ENCODE data around the gene TMEM218.

Gene TMEM218

DNA sequence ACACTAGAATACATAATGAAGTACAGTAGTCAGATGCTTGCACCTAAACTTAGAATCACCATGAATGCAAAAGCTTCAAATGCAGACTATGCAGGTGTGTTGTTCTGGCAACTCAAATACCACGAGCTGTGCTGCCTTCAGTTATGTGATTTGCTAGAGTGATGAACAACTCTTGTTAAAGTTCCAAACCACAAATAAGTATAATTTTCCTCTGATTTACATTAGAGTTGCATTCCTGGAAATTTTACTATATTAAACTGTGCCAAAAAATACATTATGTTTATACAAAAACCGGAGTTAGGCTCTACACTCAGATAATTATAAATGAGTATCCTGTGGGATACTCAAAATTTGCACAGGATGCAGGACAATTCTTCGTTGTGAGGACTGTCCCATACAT is 3.0 kb downstream of the TMEM218 start:
- no peaks in the 10 kb centered on the region for H4K20me1 ChIP-seq (ENCODE audit: insufficient read depth, low read length, poor library complexity, severe bottlenecking)
- H3F3A ChIP-seq (ENCODE audit: low read depth) = no peaks in the 10 kb centered on the region
- no peak for TF ChIP-seq EZH2phosphoT487 (IDR thresholded peaks at IDR 0.05; ENCODE audit: borderline replicate concordance)
- TF ChIP-seq, protein P1, sequence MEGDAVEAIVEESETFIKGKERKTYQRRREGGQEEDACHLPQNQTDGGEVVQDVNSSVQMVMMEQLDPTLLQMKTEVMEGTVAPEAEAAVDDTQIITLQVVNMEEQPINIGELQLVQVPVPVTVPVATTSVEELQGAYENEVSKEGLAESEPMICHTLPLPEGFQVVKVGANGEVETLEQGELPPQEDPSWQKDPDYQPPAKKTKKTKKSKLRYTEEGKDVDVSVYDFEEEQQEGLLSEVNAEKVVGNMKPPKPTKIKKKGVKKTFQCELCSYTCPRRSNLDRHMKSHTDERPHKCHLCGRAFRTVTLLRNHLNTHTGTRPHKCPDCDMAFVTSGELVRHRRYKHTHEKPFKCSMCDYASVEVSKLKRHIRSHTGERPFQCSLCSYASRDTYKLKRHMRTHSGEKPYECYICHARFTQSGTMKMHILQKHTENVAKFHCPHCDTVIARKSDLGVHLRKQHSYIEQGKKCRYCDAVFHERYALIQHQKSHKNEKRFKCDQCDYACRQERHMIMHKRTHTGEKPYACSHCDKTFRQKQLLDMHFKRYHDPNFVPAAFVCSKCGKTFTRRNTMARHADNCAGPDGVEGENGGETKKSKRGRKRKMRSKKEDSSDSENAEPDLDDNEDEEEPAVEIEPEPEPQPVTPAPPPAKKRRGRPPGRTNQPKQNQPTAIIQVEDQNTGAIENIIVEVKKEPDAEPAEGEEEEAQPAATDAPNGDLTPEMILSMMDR (conservative IDR thresholded peaks at IDR 0.05; ENCODE audit: low read length) = no peak
- peaks cover 9% of the 10 kb centered on the region for H3K27me3 ChIP-seq (ENCODE audit: insufficient read depth, low read length, poor library complexity, severe bottlenecking)
- no peak overlapping the region for H3K4me3 ChIP-seq (ENCODE audit: low read length, poor library complexity, severe bottlenecking)
- H3K4me2 ChIP-seq (ENCODE audit: low read depth, low read length, poor library complexity, severe bottlenecking) = peak overlapping the region; percentile 7
- H3K79me2 ChIP-seq (ENCODE audit: insufficient read depth, low read length) = peaks cover 18% of the 10 kb centered on the region
- peaks cover 21% of the 10 kb centered on the region for H3K4me1 ChIP-seq (ENCODE audit: insufficient read depth, low read length, poor library complexity, severe bottlenecking)
- H3K36me3 ChIP-seq (ENCODE audit: insufficient read depth, low read length) = no peaks in the 10 kb centered on the region
- no peak overlapping the region for H2AFZ ChIP-seq (ENCODE audit: low read length)
- H3K9me2 ChIP-seq (replicated peaks; ENCODE audit: low read depth, low read length) = no peaks in the 10 kb centered on the region
- no peaks in the 10 kb centered on the region for H3K9me3 ChIP-seq (ENCODE audit: insufficient read depth, low read depth, low read length)
- no peak overlapping the region for H3K9ac ChIP-seq (ENCODE audit: low read depth, low read length, poor library complexity, severe bottlenecking)

DNA sequence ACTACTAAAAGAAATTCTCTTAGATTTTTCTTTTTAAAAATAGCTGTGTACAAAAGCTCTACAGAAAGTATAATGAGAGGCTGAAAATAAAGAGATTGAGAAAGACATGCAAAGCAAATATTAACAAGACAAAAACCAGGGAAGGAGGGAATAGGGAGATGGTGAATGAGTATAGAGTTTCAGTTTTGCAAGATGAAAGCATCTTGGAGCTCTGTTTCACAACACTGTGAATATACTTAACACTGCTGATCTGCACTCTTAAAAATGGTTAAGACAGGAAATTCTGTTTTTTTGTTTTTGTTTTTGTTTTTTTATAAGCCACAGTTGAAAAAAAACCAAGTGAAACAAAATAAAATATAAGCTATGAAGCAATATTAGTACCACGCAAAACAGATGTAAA is 5.5 kb downstream of the TMEM218 start:
- Histone ChIP-seq H3K27me3 (ENCODE audit: insufficient read depth, low read length, poor library complexity, severe bottlenecking) (no peaks in the 10 kb centered on the region), H3K4me2 (ENCODE audit: low read depth, low read length, poor library complexity, severe bottlenecking) (no peak overlapping the region), H3F3A (ENCODE audit: low read depth) (no peaks in the 10 kb centered on the region), H3K9ac (ENCODE audit: low read depth, low read length, poor library complexity, severe bottlenecking) (no peak overlapping the region), H3K9me3 (ENCODE audit: insufficient read depth, low read depth, low read length) (no peaks in the 10 kb centered on the region), H3K9me2 (replicated peaks; ENCODE audit: low read depth, low read length) (no peaks in the 10 kb centered on the region), H4K20me1 (ENCODE audit: insufficient read depth, low read length, poor library complexity, severe bottlenecking) (no peaks in the 10 kb centered on the region), H3K4me1 (ENCODE audit: insufficient read depth, low read length, poor library complexity, severe bottlenecking) (peaks cover 14% of the 10 kb centered on the region), H3K36me3 (ENCODE audit: insufficient read depth, low read length) (no peaks in the 10 kb centered on the region), H3K79me2 (ENCODE audit: insufficient read depth, low read length) (peaks cover 14% of the 10 kb centered on the region), H3K4me3 (ENCODE audit: low read length, poor library complexity, severe bottlenecking) (no peak overlapping the region), H2AFZ (ENCODE audit: low read length) (no peak overlapping the region)
- TF ChIP-seq EZH2phosphoT487 (IDR thresholded peaks at IDR 0.05; ENCODE audit: borderline replicate concordance) = no peak
- TF ChIP-seq, protein P1 (conservative IDR thresholded peaks at IDR 0.05; ENCODE audit: low read length) = no peak

DNA sequence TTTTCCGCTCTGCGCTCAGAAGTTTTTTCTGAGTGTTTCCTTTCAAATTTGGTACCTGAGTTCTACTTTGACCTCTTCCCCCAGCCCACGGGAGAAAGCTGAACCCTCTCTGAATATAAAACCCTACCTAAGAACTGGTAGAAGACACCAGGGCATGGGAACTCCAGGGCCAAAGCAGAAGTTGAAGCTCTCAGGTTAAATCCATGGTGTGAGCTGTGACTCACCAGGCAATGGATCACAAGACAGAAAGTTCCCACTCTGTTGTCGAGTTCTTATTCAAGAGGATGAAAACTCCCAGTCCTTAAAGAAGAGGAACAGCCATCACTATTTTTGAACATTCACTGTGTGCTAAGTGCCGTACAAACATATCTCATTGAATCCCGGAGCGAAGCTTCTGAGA is 8.9 kb downstream of the TMEM218 start:
- Histone ChIP-seq H3K79me2 (ENCODE audit: insufficient read depth, low read length) (no peaks in the 10 kb centered on the region), H4K20me1 (ENCODE audit: insufficient read depth, low read length, poor library complexity, severe bottlenecking) (no peaks in the 10 kb centered on the region), H2AFZ (ENCODE audit: low read length) (no peak overlapping the region), H3K9ac (ENCODE audit: low read depth, low read length, poor library complexity, severe bottlenecking) (no peak overlapping the region), H3F3A (ENCODE audit: low read depth) (no peaks in the 10 kb centered on the region), H3K4me2 (ENCODE audit: low read depth, low read length, poor library complexity, severe bottlenecking) (no peak overlapping the region), H3K4me3 (ENCODE audit: low read length, poor library complexity, severe bottlenecking) (no peak overlapping the region), H3K9me2 (replicated peaks; ENCODE audit: low read depth, low read length) (no peaks in the 10 kb centered on the region), H3K36me3 (ENCODE audit: insufficient read depth, low read length) (no peaks in the 10 kb centered on the region; the same call in 1 of the 2 replicates), H3K4me1 (ENCODE audit: insufficient read depth, low read length, poor library complexity, severe bottlenecking) (peaks cover 2% of the 10 kb centered on the region), H3K9me3 (ENCODE audit: insufficient read depth, low read depth, low read length) (no peaks in the 10 kb centered on the region), H3K27me3 (ENCODE audit: insufficient read depth, low read length, poor library complexity, severe bottlenecking) (no peaks in the 10 kb centered on the region)
- TF ChIP-seq, protein P1 (conservative IDR thresholded peaks at IDR 0.05; ENCODE audit: low read length) = no peak
- TF ChIP-seq EZH2phosphoT487 (IDR thresholded peaks at IDR 0.05; ENCODE audit: borderline replicate concordance) = no peak

Data from Loucy (cell line).